GM21717 (cell line): Measurements from ENCODE around the gene FGF3.

Experiments used
- ATAC-seq: cut with Tn5 transposase; IDR thresholded peaks from one replicate; pipeline ENCODE4 v1.9.1; 2021; ENCODE audit warnings: mild to moderate bottlenecking, moderate library complexity; ENCODE audit not compliant: unreplicated experiment

Gene FGF3

GRCh38 chr11:69825037-69825834 is 6.0 kb upstream of the FGF3 start:
- ATAC-seq = no peak

GRCh38 chr11:69823641-69824265 is 4.5 kb upstream of the FGF3 start:
- ATAC-seq = no peak

GRCh38 chr11:69822676-69823494 is 3.7 kb upstream of the FGF3 start:
- no peak for ATAC-seq

GRCh38 chr11:69821511-69822040 is 2.4 kb upstream of the FGF3 start:
- ATAC-seq = no peak

GRCh38 chr11:69820441-69820840 is 1.2 kb upstream of the FGF3 start:
- no peak for ATAC-seq

- ATAC-seq = no peak
These were observed 390 bp upstream of the FGF3 start for GRCh38 chr11:69819541-69820070.

GRCh38 chr11:69818231-69818602 is 999 bp downstream of the FGF3 start:
- no peak for ATAC-seq

GRCh38 chr11:69817265-69818230 is 1.7 kb downstream of the FGF3 start:
- no peak for ATAC-seq

GRCh38 chr11:69816671-69817070 is 2.5 kb downstream of the FGF3 start:
- no peak for ATAC-seq

GRCh38 chr11:69815973-69816372 is 3.2 kb downstream of the FGF3 start:
- no peak for ATAC-seq

- no peak for ATAC-seq
These were observed 4.3 kb downstream of the FGF3 start for GRCh38 chr11:69814902-69815301.

GRCh38 chr11:69814411-69814810 is 4.8 kb downstream of the FGF3 start:
- no peak for ATAC-seq

- ATAC-seq = no peak
These were observed 5.4 kb downstream of the FGF3 start for GRCh38 chr11:69813839-69814238.

- ATAC-seq = no peak
These were observed 6.3 kb downstream of the FGF3 start for GRCh38 chr11:69812946-69813345.

- no peak for ATAC-seq
These were observed 7.0 kb downstream of the FGF3 start for GRCh38 chr11:69812256-69812655.

- no peak for ATAC-seq
These were observed 7.8 kb downstream of the FGF3 start for GRCh38 chr11:69811431-69811830.

- no peak for ATAC-seq
These were observed 8.7 kb downstream of the FGF3 start for GRCh38 chr11:69810289-69811118.

GRCh38 chr11:69808667-69809086 is 10.5 kb downstream of the FGF3 start:
- no peak for ATAC-seq
